H9 (cell line): ENCODE measurements around the gene FBXO48. TPM values are rescaled to one million over a fixed set of nuclear protein-coding genes. Genes with fewer than 3 reads are reported as not detected.

Experiments used
- DNase-seq: peaks from one replicate; pipeline ENCODE4 v3.0.0-alpha.2; 2017
- H2AFZ ChIP-seq: one replicate; pipeline ENCODE4 v1.6.1; 2013; ENCODE audit warnings: mild to moderate bottlenecking, low read length, control low read depth, moderate library complexity
- H2AK5ac ChIP-seq: 2 replicates; pipeline ENCODE4 v1.6.1; 2013; ENCODE audit warnings: low read length, control low read depth, mixed read lengths; ENCODE audit not compliant: insufficient read length
- H2BK120ac ChIP-seq: one replicate; pipeline ENCODE4 v1.6.1; 2013; ENCODE audit warnings: low read depth, mild to moderate bottlenecking, low read length, control low read depth, inconsistent platforms; ENCODE audit not compliant: poor library complexity, severe bottlenecking
- H2BK12ac ChIP-seq: 2 replicates; pipeline ENCODE4 v1.6.1; 2013; ENCODE audit warnings: low read length, control low read depth, mixed read lengths, low read depth; ENCODE audit not compliant: insufficient read length
- H2BK15ac ChIP-seq: 2 replicates; pipeline ENCODE4 v1.6.1; 2013; ENCODE audit warnings: low read depth, low read length, control low read depth
- H2BK20ac ChIP-seq: one replicate; pipeline ENCODE4 v1.6.1; 2013; ENCODE audit warnings: low read depth, mild to moderate bottlenecking, low read length, control low read depth, inconsistent platforms; ENCODE audit not compliant: poor library complexity, severe bottlenecking
- H2BK5ac ChIP-seq: 2 replicates; pipeline ENCODE4 v1.6.1; 2013; ENCODE audit warnings: low read length, control low read depth, mixed read lengths; ENCODE audit not compliant: insufficient read length
- H3K14ac ChIP-seq: 2 replicates; pipeline ENCODE4 v1.6.1; 2013; ENCODE audit warnings: low read length, control low read depth; ENCODE audit not compliant: insufficient read depth
- H3K18ac ChIP-seq: 2 replicates; pipeline ENCODE4 v1.6.1; 2013; ENCODE audit warnings: low read depth, mild to moderate bottlenecking, mixed read lengths, low read length, control low read depth; ENCODE audit not compliant: insufficient read length
- H3K23ac ChIP-seq: 2 replicates; pipeline ENCODE4 v1.6.1; 2013; ENCODE audit warnings: low read length, control low read depth, mixed read lengths, low read depth; ENCODE audit not compliant: insufficient read length
- H3K23me2 ChIP-seq: 2 replicates; pipeline ENCODE4 v1.6.1; 2013; ENCODE audit warnings: low read depth, mild to moderate bottlenecking, mixed read lengths, low read length, control low read depth; ENCODE audit not compliant: insufficient read length, poor library complexity, severe bottlenecking
- H3K27ac ChIP-seq: 2 replicates; pipeline ENCODE4 v1.5.1; 2013; ENCODE audit warnings: low read length, control low read depth, mixed read lengths, low read depth; ENCODE audit not compliant: insufficient read length
- H3K27me3 ChIP-seq: 2 replicates; pipeline ENCODE4 v1.6.1; 2013; ENCODE audit warnings: low read length, control low read depth, inconsistent platforms; ENCODE audit not compliant: insufficient read depth
- H3K4ac ChIP-seq: 2 replicates; pipeline ENCODE4 v1.6.1; 2013; ENCODE audit warnings: low read depth, mild to moderate bottlenecking, control low read depth, inconsistent platforms, low read length, moderate library complexity
- H3K4me1 ChIP-seq: 2 replicates; pipeline ENCODE4 v1.6.1; 2013; ENCODE audit warnings: low read length, control low read depth, inconsistent platforms; ENCODE audit not compliant: insufficient read depth
- H3K4me2 ChIP-seq: 2 replicates; pipeline ENCODE4 v1.6.1; 2013; ENCODE audit warnings: low read length, control low read depth, mixed read lengths; ENCODE audit not compliant: insufficient read length, insufficient read depth
- H3K56ac ChIP-seq: 2 replicates; pipeline ENCODE4 v1.6.1; 2013; ENCODE audit warnings: low read depth, mild to moderate bottlenecking, mixed read lengths, low read length, control low read depth; ENCODE audit not compliant: insufficient read length
- H3K79me1 ChIP-seq: 2 replicates; pipeline ENCODE4 v1.6.1; 2013; ENCODE audit warnings: low read depth, mild to moderate bottlenecking, moderate library complexity, low read length, control low read depth, inconsistent platforms; ENCODE audit not compliant: insufficient read depth, poor library complexity, severe bottlenecking
- H3K79me2 ChIP-seq: 2 replicates; pipeline ENCODE4 v1.6.1; 2013; ENCODE audit warnings: low read length, control low read depth, inconsistent platforms; ENCODE audit not compliant: insufficient read depth
- H3K9ac ChIP-seq: 2 replicates; pipeline ENCODE4 v1.6.1; 2013; ENCODE audit warnings: low read length, control low read depth, mixed read lengths; ENCODE audit not compliant: insufficient read length; ENCODE audit errors: extremely low read depth
- H3K9me3 ChIP-seq: one replicate; pipeline ENCODE4 v1.6.1; 2013; ENCODE audit warnings: low read depth, low read length, inconsistent platforms; ENCODE audit not compliant: control insufficient read depth
- H3T11ph ChIP-seq: one replicate; pipeline ENCODE4 v1.6.1; 2013; ENCODE audit warnings: mild to moderate bottlenecking, low read length, control low read depth, inconsistent platforms
- H4K20me1 ChIP-seq: one replicate; pipeline ENCODE4 v1.6.1; 2013; ENCODE audit not compliant: control insufficient read depth, insufficient read length, insufficient read depth
- H4K5ac ChIP-seq: 2 replicates; pipeline ENCODE4 v1.6.1; 2013; ENCODE audit warnings: low read depth, mild to moderate bottlenecking, mixed read lengths, low read length, control low read depth; ENCODE audit not compliant: insufficient read length
- H4K8ac ChIP-seq: replicated peaks from 2 replicates; pipeline ENCODE4 v1.6.1; 2013; ENCODE audit warnings: low read length, control low read depth, mixed read lengths, low read depth; ENCODE audit not compliant: insufficient read length
- H4K91ac ChIP-seq: 2 replicates; pipeline ENCODE4 v1.6.1; 2013; ENCODE audit warnings: low read depth, mild to moderate bottlenecking, moderate library complexity, mixed read lengths, low read length, control low read depth; ENCODE audit not compliant: insufficient read length
- H3K27ac Mint-ChIP-seq, 3 experiments: 2 replicates in 2 of 3; 3 replicates in 1 of 3; pipeline ENCODE4 v1.8.0; 2020 to 2021; ENCODE audit warnings: mixed read lengths in 3 of 3, mild to moderate bottlenecking in 1 of 3, moderate library complexity in 1 of 3
- H3K27me3 Mint-ChIP-seq: 2 replicates; pipeline ENCODE4 v1.8.0; 2021; ENCODE audit warnings: low read depth, mild to moderate bottlenecking, moderate library complexity, mixed read lengths
- H3K36me3 Mint-ChIP-seq, 3 experiments: 2 replicates in 2 of 3; 3 replicates in 1 of 3; pipeline ENCODE4 v1.8.0; 2020 to 2021; ENCODE audit warnings: low read depth in 3 of 3, mixed read lengths in 3 of 3; ENCODE audit not compliant: insufficient read depth in 1 of 3
- H3K4me1 Mint-ChIP-seq, 2 experiments: 2 replicates each; pipeline ENCODE4 v1.8.0; 2020; ENCODE audit warnings: mixed read lengths in 2 of 2
- H3K4me3 Mint-ChIP-seq, 2 experiments: 2 replicates in 1 of 2; 3 replicates in 1 of 2; pipeline ENCODE4 v1.8.0; 2020 to 2021; ENCODE audit warnings: mild to moderate bottlenecking in 2 of 2, mixed read lengths in 2 of 2, moderate library complexity in 1 of 2
- H3K9me3 Mint-ChIP-seq, 2 experiments: 2 replicates in 1 of 2; 3 replicates in 1 of 2; pipeline ENCODE4 v1.8.0; 2020; ENCODE audit warnings: mild to moderate bottlenecking in 2 of 2, mixed read lengths in 2 of 2, moderate library complexity in 1 of 2
- CTCF ChIP-seq: fragments of 200-600 bp; sonication (generic); conservative IDR thresholded peaks from 3 replicates; pipeline ENCODE4 v1.8.0; 2021; ENCODE audit warnings: antibody characterized with exemption, mild to moderate bottlenecking
- WGBS: extraction: QIAGEN DNeasy Blood & Tissue Kit; methylation state at CpG from one replicate; pipeline ENCODE4 v1.1.7; 2013; ENCODE audit warnings: missing lambda C conversion rate, low lambda C conversion rate, mixed read lengths; ENCODE audit not compliant: insufficient read length; ENCODE audit errors: extremely low coverage; 5-methylcytosine and 5-hydroxymethylcytosine counted together
- total RNA-seq: library from RNA; stranded (reverse); gene quantifications from 2 replicates; pipeline ENCODE4 v1.2.1, GENCODE V29; 2021

Gene FBXO48
- total RNA-seq, 1 experiment from 2014 or later = 1.4 TPM

- H3T11ph ChIP-seq = no peak overlapping the region
- no peaks in the 10 kb centered on the region for H3K79me2 ChIP-seq
- H3K27ac ChIP-seq = no peak overlapping the region
- H3K56ac ChIP-seq = no peak overlapping the region
- peaks cover 3% of the 10 kb centered on the region for H3K23me2 ChIP-seq
- H4K20me1 ChIP-seq = no peaks in the 10 kb centered on the region
- no peak overlapping the region for H3K9ac ChIP-seq
- Mint-ChIP-seq H3K4me3 (no peak overlapping the region), H3K4me1 (peaks cover 6 to 18% of the 10 kb centered on the region in 2 experiments), H3K27me3 (no peaks in the 10 kb centered on the region), H3K27ac (peak overlapping the region in 1 of 3 experiments; percentile 74; a peak in 1 of 7 replicates), H3K36me3 (no peaks in the 10 kb centered on the region), H3K9me3 (no peaks in the 10 kb centered on the region)
- H3K27me3 ChIP-seq = no peaks in the 10 kb centered on the region
- H3K9me3 ChIP-seq = no peaks in the 10 kb centered on the region
- H2BK120ac ChIP-seq = no peak overlapping the region
- no peak overlapping the region for H3K23ac ChIP-seq
- no peaks in the 10 kb centered on the region; the same call in 1 of the 2 replicates for H3K4me1 ChIP-seq
- H4K8ac ChIP-seq = no peak overlapping the region
- no peak overlapping the region for H2AK5ac ChIP-seq
- H4K5ac ChIP-seq = no peak overlapping the region
- no peak overlapping the region for H3K18ac ChIP-seq
- H3K4ac ChIP-seq = no peak overlapping the region
- no peak overlapping the region for H2BK12ac ChIP-seq
- WGBS = no CpG with 5 or more reads among the region's 2 CpGs
- no peak overlapping the region for H4K91ac ChIP-seq
- no peak overlapping the region for H2BK20ac ChIP-seq
- H3K4me2 ChIP-seq = no peak overlapping the region
- H3K79me1 ChIP-seq = no peaks in the 10 kb centered on the region
- no peak overlapping the region for H2BK5ac ChIP-seq
- H2AFZ ChIP-seq = no peak overlapping the region
- H2BK15ac ChIP-seq = no peak overlapping the region
- H3K14ac ChIP-seq = no peak overlapping the region
- DNase-seq = no peak
- TF ChIP-seq CTCF = no peak
Observed at GRCh38 chr2:68471385-68471784, 4.3 kb upstream of the FBXO48 start.
